ENCODE measurements around the gene NEK4.

The NEK4 gene

GRCh38 chr3:52792961-52793695 lies 22.4 kb upstream of the NEK4 start:
- DNase-seq = no peak

- DNase-seq = no peak
Measured at GRCh38 chr3:52792413-52792812, 21.7 kb upstream of the NEK4 start.

- no peak for DNase-seq
Measured at GRCh38 chr3:52791928-52792327, 21.2 kb upstream of the NEK4 start.

GRCh38 chr3:52791366-52791765 lies 20.6 kb upstream of the NEK4 start:
- no peak for DNase-seq

- no peak for DNase-seq
Measured at GRCh38 chr3:52790741-52791140, 20.0 kb upstream of the NEK4 start.

- DNase-seq = no peak
Measured at GRCh38 chr3:52790337-52790736, 19.6 kb upstream of the NEK4 start.

GRCh38 chr3:52789746-52790040 lies 19.0 kb upstream of the NEK4 start:
- no peak for DNase-seq

GRCh38 chr3:52788890-52789745 lies 18.4 kb upstream of the NEK4 start:
- no peak for DNase-seq

GRCh38 chr3:52787672-52788625 lies 17.2 kb upstream of the NEK4 start:
- no peak for DNase-seq

GRCh38 chr3:52787246-52787645 lies 16.5 kb upstream of the NEK4 start:
- DNase-seq = no peak

GRCh38 chr3:52786330-52787215 lies 15.8 kb upstream of the NEK4 start:
- DNase-seq = no peak

- no peak for DNase-seq
Measured at GRCh38 chr3:52784931-52785590, 14.3 kb upstream of the NEK4 start.

- DNase-seq = no peak
Measured at GRCh38 chr3:52784021-52784621, 13.4 kb upstream of the NEK4 start.

- no peak for DNase-seq
Measured at GRCh38 chr3:52783211-52783555, 12.4 kb upstream of the NEK4 start.

GRCh38 chr3:52782412-52783210 lies 11.9 kb upstream of the NEK4 start:
- no peak for DNase-seq

GRCh38 chr3:52781741-52782140 lies 11.0 kb upstream of the NEK4 start:
- no peak for DNase-seq

- no peak for DNase-seq
Measured at GRCh38 chr3:52779837-52780585, 9.3 kb upstream of the NEK4 start.

GRCh38 chr3:52779011-52779836 lies 8.5 kb upstream of the NEK4 start:
- peak in 1 of 2 donors; percentile 9 for DNase-seq

Data from stimulated activated CD4-positive, alpha-beta T cell treated with anti-CD3 and anti-CD28 coated beads, Interleukin-2, amount 100 ng/mL, for 24 hours (primary cell).